Renal cortical epithelial cell (primary cell): ENCODE measurements around the gene FBXO21. TPM values are rescaled to one million over a fixed set of nuclear protein-coding genes. Genes with fewer than 3 reads are reported as not detected.

ENCODE experiments used
- DNase-seq: peaks from one replicate; pipeline ENCODE4 v3.0.0-alpha.2; 2011; ENCODE audit warnings: low read depth
- total RNA-seq: library from RNA; depleted of rRNA; stranded (reverse); fragments of >200 nt; gene quantifications from 2 replicates; pipeline ENCODE4 v1.2.3, GENCODE V29; 2014

The FBXO21 gene
- total RNA-seq, 1 donor from 2014 or later = 110 TPM

DNA sequence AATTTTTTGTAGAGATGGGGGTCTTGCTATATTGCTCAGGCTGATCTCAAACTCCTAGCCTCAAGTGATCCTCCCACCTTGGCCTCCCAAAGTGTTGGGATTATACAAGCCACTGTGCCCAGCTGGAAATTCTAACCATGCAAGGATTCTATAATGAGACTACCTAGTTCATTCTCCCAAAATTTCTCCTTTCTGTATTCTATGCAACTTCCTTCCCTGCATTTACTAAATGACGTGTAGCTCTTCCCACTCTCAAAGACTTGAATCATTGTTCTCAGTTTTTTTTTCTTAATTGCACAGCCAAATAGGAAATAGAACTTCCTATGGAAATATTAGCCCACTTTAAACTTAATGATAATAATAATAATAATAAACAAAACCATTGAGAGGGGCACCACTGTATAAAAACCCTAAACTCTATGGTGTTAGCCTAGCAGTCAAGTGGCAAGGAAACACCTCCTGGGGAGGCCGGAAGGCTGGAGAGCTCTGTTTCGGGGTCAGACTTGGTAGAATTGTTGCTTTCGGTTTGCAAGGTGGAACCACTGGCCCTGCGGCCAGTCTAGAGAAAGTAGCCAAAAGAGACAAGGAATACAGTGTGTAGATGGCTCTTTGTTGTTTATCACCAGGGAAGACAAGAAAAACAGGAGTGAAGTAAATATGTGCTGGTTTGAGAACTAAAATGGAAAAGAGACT, 51.1 kb downstream of the FBXO21 start:
- no peak for DNase-seq

DNA sequence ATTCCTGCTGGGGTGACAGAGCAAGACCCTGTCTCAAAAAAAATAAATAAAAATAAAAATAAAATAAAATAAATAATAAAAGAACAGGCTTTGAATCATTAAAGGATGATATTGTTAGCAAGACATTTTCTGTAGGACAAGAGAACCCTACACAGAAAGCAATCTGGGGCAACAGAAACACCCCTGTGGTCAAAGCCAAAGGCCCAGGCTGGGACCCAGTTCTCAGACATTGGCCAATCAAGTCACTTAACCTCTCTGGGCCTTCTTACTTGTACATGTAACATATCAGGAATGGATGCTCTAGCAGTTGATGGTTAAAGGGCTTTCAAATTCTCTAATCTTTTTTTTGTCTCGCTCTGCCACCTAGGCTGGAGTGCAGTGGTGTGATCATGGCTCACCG, 55.5 kb downstream of the FBXO21 start:
- no peak for DNase-seq

DNA sequence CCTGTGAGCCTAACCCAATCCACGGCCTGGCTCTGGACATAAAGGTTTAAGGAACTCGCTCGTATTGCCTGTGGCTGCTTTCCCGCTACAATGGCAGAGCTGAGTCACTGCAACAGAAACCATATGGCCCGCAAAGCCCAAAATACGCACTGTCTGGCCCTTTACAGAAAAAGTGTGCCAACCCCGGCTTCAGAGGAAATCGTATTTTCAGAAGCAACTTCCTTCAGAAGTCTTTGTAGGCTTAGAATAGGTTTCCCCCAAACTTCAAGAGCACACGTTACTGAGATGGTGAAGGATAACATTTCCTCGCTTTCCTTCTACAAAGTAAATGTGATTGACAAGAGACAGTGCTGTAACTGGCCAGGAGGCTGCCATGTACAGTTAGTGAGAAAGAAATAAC, 56.2 kb downstream of the FBXO21 start:
- no peak for DNase-seq

DNA sequence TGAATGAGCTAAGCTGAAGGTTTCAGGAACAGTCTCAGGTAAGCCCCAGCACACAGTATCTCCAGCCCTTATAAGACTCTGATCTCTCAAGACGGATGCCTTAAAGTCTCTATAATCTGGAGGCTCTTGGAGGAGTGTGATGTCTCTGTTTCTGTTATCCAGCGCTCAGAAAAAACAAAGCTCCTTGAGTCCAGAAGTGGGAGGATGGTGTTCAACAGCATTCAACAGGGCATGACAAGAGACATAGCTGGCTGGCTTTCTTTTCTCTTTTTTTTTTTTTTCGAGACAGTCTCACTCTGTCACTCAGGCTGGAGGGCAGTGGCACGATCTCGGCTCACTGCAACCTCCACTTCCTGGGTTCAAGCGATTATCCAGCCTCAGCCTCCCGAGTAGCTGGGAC, 59.5 kb downstream of the FBXO21 start:
- no peak for DNase-seq

DNA sequence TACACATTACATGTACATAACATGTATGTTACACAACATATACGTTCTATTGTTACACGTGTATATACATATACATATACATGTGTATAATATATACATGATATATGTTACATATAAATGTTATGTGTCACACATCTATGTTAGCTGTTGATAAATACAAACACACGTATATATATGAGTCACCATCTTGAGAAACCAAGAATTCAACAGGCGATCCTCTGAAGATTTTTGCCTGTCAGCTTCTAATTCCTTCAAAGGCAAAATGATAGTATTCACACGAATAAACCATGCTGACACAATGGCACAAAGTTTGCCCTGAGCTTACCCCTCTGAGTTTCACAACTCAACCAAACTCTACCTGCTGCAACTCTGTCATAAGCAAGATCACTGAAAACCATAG, 60.9 kb downstream of the FBXO21 start:
- no peak for DNase-seq

DNA sequence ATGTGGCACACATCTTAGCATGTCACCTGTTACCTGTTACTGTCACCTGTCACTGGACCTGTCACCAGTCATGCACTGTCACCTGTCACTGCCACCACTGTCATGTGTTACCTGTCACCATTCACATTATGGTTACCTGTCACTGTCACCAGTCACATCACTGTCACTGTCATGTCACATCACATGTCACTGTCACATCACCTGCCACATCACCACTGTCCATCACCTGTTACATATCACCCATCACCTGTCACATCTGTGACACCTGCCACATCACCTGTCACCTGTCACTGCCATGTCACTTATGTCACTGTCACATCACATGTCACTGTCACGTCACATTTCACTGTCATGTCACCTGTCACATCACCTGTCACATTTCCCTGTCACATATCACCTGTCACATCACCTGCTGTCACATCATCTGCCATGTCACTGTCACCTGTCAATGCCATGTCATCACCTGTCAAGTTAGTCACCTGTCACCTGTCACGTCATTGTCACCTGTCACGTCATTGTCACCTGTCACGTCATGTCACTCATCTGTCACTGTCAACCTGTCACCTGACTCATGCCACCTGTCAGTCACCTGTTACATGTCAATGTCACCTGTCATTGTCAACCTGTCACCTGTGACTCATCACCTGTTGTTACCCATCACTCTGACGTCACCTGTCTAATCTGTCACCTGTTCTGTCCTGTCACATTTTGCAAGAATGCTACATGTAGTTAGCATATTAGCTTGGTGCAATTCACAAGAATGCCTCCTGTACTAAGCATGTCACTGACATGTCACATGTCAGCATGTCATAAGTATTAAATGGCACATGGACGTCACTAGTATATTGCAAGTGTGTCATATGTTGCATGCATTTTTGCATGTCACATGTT, 62.1 kb downstream of the FBXO21 start:
- DNase-seq = no peak

DNA sequence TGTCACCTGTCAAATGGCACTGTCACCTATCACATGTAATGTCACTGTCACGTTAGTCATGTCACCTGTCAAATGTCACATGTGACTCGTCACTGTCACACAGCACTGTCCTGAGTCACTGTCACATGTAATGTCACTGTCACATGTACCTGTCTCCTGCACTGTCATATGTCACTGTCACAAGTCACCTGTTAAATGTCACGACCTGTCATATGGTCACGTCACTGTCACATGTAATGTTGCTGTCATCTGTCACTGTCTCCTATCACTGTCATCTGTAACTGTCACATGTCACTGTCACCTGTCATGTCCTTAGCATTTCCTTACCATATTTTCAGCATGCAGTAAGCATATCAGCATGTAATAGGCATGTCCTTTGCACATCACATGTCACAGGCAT, 63.9 kb downstream of the FBXO21 start:
- no peak for DNase-seq

DNA sequence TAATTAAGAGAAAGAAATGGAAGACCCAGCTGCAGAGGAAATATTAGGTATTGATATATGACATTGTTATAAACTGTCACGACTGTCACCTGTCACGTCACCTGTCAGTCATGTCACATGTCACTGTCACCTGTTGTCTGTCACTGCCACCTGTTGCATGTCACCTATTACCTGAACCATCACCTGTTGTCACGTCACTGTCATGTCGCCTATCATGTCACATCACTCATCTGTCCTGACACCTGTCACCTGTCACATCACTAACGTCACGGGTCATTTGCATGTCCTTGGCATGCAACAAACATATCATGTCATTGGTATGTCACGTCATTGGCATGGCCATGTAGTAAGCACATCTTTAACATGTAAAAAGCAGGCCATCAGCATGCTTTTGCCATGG, 64.5 kb downstream of the FBXO21 start:
- no peak for DNase-seq

DNA sequence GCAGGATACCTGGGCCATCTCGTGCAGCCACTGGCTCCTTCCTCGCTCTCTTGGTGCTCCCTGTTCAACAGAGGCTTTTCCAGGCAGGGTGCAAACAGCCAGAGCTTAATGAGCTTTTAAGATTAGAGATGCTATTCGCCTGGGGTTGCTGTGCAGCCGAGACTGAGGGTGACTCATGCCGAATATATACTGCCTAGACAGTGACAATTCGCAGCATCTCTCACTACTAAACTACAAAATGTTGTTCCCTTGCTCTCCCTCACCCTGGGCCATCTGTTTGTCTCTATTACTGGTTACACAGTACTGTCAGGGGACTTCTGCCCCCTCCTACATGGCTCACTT, 65.0 kb downstream of the FBXO21 start:
- DNase-seq = no peak

DNA sequence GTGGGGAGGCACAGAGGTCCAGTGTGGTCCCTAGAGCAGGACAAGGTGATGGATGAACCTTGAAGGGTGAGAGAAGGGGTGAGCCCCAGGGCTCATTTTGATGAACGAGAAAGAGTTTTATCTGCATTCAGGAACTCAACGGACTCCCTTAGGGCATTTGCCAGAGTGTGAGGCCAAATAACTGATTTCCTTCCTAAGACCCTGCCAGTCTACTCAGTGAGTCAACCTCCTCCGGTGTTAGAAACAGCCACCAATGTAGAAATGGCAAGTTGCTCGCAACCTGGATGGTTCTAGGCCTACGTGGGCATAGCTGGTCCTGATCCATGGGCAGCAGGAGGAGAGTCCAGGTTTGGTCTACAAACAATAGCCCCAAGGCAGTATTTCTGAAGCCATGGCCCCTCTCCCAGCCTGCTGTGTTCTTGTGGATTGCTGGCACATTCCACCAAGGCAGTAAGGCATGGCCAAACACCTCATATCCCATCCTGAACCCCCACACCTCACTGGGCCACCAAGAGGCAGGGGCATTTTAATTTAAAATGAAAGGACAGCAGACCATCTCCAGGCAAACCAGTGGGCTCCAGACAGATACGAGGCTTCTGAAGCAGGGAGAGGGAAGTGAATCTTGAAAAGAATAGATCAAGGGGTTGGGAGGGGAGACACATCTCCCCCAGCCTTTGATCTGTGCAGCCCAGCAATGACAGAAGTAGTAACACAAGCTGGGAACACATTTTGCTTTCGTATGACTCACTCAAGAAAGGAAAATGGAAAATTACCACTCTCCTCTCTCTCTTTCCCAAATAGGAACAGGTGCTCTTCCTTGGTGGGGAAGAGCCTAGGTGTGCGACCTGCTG, 65.6 kb downstream of the FBXO21 start:
- peak; percentile 62 for DNase-seq

DNA sequence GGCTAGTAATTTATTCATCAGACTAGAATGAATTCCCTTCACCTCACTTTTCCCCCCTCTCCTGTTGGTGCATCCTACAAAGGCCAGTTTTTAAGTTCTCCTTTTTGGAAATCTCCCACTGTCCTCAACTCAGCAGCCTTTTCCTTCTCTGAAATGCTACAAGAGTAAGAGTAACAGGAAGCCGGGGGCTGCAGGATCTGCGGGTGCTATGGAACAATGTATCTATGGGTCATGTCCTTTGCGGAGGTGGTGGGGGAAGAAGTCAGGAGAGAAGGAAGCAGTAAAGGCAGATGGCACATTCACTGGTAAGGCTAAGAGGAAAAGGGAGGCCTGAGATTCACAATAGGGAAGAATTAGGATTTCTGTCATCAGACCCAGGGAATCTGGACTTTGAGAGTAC, 68.8 kb downstream of the FBXO21 start:
- no peak for DNase-seq

DNA sequence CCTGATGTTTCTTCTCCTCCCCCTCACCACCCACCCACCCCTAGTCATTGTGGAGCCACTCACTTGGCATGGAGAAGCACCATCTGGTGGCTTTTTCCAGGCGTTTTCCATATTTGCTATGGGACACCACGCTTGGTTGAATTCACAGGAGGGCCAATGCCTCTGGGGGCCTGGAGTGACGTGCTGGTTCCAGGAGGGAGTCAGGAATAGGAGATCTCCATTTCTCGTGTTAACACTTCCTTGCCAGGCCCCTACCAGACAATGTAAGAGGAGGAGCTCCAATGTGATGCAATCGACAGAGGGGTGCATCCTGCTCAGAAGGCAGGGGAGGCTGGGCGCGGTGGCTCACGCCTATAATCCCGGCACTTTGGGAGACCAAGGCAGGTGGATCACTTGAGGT, 69.5 kb downstream of the FBXO21 start:
- no peak for DNase-seq

DNA sequence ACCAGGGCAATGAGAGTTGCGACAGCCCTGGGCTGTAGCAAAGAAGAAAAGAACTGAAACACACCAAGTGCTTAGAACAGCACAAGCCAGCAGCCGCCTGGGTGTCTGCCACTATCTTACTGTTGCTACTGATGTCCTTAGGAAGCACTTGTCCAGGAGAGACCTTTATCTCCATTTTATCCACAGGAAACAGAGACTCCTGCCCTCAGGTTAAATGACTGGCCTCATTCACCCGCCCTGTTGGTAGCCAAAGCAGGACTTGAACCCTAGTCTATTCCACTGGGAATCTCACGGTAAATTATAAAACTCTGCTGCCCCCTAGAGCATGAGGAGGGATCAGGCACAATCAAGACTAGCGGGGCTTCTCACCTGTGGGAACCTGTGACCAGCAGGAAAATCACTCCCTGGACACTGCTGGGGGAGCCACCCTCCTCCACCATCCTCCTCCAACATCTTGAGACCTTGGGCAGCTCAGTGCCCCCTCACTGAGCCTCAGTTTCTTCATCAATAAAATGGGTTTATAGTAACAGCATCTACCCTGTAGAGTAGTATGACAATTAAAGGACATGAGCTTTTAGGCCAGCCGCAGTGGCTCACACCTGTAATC, 70.6 kb downstream of the FBXO21 start:
- DNase-seq = no peak

DNA sequence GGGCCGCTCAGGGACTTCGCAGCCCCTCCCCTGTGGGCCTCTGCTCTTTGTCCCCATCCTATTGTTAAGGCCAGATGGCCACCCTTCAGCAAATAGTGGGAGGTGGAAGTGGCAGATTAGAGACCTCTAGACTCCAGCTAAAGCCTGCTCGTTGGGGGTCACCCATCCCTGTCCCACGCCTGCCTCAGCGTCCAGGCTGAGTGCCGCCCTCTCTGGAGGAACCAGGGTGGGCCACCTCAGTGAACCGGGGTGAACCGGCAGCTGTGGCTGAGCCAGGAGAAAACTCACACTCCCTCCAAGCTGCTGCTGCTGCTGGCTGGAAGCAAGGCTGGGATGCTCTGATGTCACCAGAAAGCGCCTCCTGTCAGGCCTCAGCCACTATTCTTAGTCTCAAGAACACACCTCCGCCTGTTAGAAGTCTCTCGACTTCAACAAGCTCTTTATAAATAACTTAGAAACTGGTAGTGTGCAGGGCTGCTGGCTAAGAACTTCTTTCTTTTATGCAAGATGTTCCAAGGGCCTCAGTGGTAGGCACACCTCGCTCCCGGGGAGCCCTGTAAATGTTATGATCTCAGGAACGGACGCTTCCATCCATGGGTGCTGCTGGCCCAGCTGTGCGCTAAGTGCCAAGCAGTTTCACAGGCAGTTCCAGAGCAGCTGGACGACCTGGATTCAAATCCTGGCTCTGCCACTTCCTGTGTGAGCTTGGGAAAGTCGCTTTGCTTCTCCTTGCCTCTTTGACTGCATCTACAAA, 71.3 kb downstream of the FBXO21 start:
- no peak for DNase-seq

DNA sequence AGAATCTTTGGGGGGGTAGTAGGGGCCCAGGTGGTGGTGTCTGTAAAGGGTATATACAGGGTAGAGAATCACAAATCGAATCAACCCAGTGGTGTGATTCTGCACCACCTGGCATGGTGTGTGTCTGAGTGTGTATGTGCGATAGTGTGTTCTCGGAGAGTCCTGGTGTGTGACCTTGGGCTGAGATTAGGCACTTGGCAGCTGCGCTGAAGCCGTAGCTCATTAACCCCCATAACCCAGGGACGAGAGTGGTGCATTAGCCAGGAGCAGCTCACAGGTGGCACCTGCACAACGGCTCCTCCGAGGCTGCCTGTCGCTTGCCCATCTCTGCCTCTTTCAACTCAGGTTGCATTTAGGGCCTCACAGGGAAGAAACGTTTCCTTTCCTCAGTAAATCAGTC, 75.5 kb downstream of the FBXO21 start:
- DNase-seq = no peak

DNA sequence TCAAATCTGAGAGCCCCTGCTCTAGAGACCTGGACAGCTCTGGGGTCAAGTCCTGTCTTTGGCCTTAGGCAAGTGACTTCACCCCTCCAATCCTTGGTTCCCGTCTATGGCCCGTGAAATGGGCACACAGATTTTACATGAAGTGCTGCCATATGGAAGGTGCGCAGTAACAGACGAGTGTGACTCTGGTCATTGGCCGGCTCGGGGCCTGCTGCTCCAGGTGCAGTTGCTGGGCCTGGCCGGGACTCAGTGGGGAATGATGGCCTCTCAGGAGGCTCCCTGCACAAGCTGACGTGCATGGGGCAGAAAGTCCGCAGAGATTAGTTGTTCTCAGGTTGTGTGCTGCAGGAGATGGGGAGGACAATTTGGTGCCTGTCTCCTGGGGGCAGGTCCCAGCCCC, 77.0 kb downstream of the FBXO21 start:
- no peak for DNase-seq

DNA sequence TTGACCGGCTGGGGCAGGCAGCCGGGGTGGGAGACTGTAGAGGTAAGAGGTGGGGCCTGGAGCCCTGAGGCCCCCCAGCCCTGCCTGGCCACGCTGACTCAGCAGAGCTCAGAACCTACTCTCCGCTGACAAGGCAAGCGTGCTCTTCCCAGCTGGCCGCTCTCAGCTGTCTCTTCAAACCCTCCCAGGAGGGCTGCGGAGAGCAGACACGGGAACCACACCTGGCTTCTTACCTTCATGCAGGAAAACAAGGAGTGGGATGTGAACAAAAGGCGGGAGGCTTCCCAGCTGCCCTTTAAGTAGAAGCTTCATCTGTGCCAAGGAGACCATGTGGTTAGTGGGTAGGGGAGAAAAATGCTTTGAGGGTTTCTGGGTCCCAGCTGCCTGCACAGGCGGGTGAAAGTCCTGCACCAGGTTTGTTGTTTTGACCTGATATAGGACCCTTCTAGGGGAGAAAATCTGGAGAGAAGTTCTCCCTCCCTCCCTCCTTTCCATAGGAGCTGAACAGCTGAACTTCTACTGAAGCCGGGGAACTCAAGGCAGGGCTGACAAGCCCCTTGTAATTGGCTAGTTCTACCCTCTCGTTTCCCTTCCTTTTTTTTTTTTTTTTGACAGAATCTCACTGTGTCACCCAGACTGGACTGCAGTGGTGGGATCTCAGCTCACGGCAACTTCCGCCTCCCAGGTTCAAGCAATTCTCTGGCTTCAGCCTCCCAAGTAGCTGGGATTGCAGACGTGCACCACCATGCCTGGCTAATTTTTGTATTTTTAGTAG, 78.3 kb downstream of the FBXO21 start:
- DNase-seq = no peak

DNA sequence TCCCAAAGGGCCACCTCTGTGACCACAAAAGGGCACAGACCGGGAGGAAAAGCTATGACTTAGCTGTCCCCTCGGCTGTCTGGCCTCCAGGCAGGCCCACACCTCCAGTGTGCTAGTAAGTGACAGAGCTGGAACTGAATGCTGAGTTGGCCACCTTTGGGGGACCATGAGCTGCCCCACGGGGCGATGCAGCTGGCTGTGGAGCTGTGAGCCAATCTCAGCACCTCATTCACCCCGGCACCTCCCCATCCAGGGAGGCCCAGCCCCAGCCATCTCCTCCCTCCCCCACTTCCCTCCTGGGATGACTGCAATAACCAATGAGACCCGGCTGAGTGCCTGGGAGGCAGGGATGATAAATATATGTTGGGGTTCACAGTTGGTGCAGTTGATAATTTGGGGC, 78.9 kb downstream of the FBXO21 start:
- DNase-seq = no peak

DNA sequence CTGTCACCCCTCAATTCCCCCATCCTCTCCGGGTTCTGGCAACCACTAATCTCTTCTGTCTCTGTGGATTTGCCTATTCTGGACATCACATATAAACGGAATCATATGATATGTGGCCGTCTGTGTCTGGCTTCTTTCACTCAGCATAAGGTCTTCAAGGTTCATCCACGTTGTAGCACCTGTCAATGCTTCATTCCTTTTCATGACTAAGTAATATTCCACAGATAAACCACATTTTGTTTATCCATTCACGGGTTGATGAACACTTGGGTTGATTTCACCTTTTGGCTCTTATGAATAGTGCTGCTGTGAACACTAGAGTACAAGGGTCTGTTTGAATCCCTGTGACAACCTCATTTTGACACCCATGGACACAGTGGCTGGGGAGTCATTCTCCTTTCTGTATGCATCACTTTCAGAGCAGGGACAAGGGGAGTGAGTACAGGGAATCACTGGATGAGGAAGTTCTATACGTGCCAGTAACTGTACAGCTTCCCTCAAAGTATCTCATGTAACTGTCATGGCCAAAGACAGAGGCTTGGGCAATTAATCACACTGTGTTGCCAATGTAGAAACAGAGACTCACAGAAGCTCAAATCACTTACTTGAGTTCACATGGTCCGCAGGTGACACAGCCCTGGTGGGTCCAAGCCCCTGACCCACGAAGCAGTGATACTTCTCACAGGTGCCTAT, 80.2 kb downstream of the FBXO21 start:
- DNase-seq = no peak

DNA sequence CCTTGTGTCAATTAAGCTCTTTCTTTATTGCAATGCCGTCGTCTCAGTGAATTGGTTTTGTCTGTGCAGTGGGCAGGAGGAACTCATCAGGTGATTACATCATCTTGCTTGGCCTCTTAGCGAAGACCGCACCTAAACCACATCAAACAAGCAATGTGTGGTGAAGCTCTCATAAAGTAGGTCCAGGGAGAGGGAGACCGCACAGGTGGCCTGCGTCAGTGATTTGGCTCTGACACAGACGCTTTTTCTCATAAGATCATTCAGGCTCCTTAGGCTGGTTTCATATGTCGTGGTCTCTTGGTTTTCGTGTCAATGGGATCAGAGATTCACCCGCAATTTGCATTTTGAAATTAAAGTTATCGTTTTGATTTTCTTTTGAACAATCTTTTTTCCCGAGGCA, 84.4 kb downstream of the FBXO21 start:
- DNase-seq = no peak
